Neural cell (in vitro differentiated cells): ENCODE data around the gene NEURL3.

ENCODE experiments used
- CTCF ChIP-seq: fragments of 450-650 bp; IDR thresholded peaks from 2 replicates; pipeline ENCODE4 v1.5.1; 2014; ENCODE audit warnings: antibody characterized with exemption, mild to moderate bottlenecking, moderate library complexity; ENCODE audit not compliant: poor library complexity, severe bottlenecking
- EP300 ChIP-seq: fragments of 450-650 bp; conservative IDR thresholded peaks from 2 replicates; pipeline ENCODE4 v1.6.1; 2014; ENCODE audit warnings: antibody characterized with exemption, mild to moderate bottlenecking, moderate library complexity; ENCODE audit not compliant: poor library complexity, severe bottlenecking
- EZH2 ChIP-seq: fragments of 200-600, 300-800 bp; shearing (Covaris generic), sonication (generic); IDR thresholded peaks from 2 replicates; pipeline ENCODE4 v1.6.1; 2014; ENCODE audit warnings: antibody characterized with exemption, low read length, borderline replicate concordance, mild to moderate bottlenecking; ENCODE audit not compliant: insufficient read depth, poor library complexity, severe bottlenecking
- MXI1 ChIP-seq: fragments of 450-650 bp; conservative IDR thresholded peaks from 2 replicates; pipeline ENCODE4 v1.6.1; 2014; ENCODE audit warnings: antibody characterized with exemption, mild to moderate bottlenecking; ENCODE audit not compliant: poor library complexity, severe bottlenecking
- POLR2AphosphoS5 ChIP-seq: IDR thresholded peaks from 2 replicates; pipeline ENCODE4 v1.6.1; 2012
- REST ChIP-seq: IDR thresholded peaks from 2 replicates; pipeline ENCODE4 v1.6.1; 2012; ENCODE audit warnings: borderline replicate concordance
- TAF1 ChIP-seq: IDR thresholded peaks from 2 replicates; pipeline ENCODE4 v1.6.1; 2012; ENCODE audit warnings: low read depth

- no peak for TF ChIP-seq CTCF
- no peak for TF ChIP-seq EZH2
- TF ChIP-seq POLR2AphosphoS5, result no peak
- TF ChIP-seq REST, result no peak
- TF ChIP-seq EP300, result no peak
- TF ChIP-seq TAF1, result no peak
- TF ChIP-seq MXI1, result no peak
These were observed 45.8 kb upstream of the NEURL3 start for GRCh38 chr2:96550787-96551604.
